GM12874 (cell line): ENCODE measurements around the gene ZBTB7A.

Source experiments
- TF ChIP-seq, protein P1 (sequence below): IDR thresholded peaks from 2 replicates; pipeline ENCODE4 v1.5.1; 2011; ENCODE audit warnings: low read depth, mild to moderate bottlenecking, control low read depth, low read length, moderate library complexity; ENCODE audit not compliant: insufficient read depth

The ZBTB7A gene

DNA sequence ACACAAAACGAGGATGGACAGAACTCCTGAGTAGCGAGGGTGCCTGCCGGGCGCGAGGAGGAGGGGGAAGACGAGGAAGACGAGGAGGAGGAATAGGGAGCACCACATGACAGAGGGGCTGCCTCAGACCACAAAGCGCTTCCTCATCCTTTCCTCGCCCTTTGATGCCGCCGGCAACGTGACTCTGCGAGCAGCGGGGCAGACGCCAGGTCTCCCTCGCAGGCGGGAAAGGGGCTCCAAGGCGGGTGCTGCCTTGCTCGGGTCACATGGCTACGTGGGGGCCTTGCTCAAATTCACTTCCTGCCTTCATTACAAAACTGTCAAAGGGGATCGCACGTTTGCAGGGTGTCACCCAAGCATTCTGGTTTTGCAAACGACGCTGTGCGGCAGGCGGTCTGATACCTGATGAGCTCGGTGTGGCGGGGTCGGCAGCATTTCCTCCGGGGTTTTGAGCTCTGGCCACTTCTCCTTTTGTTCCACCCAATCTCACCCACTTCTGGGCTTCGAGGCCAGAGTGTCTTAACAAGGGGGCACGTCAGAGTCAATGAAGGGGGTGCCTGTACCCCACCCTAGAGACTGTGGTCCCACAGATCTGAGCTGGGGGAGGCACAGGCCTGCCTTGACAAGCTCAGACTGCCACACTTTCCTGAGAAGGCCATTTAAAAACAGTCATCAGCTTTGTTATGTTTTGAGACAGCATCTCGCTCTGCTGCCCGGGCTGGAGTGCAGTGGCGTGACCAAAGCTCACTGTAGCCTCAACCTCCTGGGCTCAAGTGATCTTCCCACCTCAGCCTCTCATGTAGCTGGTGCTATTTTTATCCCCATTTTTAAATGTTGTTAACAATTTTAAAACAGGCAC, 42.3 kb upstream of the ZBTB7A start:
- TF ChIP-seq, protein P1, sequence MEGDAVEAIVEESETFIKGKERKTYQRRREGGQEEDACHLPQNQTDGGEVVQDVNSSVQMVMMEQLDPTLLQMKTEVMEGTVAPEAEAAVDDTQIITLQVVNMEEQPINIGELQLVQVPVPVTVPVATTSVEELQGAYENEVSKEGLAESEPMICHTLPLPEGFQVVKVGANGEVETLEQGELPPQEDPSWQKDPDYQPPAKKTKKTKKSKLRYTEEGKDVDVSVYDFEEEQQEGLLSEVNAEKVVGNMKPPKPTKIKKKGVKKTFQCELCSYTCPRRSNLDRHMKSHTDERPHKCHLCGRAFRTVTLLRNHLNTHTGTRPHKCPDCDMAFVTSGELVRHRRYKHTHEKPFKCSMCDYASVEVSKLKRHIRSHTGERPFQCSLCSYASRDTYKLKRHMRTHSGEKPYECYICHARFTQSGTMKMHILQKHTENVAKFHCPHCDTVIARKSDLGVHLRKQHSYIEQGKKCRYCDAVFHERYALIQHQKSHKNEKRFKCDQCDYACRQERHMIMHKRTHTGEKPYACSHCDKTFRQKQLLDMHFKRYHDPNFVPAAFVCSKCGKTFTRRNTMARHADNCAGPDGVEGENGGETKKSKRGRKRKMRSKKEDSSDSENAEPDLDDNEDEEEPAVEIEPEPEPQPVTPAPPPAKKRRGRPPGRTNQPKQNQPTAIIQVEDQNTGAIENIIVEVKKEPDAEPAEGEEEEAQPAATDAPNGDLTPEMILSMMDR, result no peak

DNA sequence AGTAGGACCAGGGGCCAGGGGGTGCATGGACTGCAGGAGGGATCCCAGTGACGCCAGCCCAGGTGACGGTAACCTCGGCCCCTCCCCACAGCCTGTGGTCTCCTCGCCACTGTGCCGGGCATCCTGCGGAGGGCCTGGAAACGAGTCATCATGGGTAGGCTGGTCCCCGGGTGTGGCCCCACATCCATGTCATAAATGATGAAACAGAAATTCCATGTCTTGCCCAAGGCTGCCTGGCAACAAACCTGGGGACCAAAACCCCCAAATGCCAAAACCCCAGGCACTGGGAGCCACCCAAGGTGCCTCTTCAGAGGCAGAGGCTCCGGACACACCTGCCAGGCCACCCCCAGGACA, 36.4 kb upstream of the ZBTB7A start:
- TF ChIP-seq, protein P1, result no peak

DNA sequence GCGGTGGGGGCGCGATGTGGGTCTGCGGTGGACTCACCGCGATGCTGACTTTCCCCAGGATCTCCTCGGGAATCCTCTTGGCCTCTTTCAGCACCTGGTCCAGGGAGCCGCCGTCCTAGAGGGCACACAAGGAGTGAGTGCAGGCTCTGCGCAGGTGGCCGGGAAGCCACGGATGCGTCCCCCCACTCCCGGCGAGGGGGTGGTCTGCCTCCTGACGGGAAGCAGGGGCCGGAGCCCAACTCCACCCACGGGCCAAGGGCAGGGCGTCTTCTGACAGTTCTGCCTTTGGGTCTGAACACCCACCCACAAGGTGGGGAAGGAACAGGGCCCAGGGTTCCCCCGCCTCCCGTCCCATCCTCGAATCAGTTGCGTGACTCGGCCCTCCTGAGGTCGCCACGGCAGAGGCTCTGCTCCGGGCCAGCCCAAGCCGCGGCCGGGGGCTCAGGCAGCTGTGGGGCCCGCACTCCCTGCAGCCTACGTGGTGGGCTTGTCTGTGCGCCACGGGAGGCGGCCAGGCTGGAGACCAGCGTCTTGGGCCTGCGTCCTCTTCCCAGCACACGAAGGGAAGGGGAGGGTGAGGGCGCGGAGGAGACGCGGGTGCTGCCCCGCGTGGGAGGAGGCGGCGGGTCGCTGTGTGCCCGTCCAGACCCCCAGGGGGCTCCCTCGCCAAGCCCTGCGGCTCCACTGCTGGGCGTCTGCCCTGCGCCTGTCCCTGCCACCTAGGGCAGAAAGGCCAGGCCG, 35.8 kb upstream of the ZBTB7A start:
- TF ChIP-seq, protein P1, result no peak

DNA sequence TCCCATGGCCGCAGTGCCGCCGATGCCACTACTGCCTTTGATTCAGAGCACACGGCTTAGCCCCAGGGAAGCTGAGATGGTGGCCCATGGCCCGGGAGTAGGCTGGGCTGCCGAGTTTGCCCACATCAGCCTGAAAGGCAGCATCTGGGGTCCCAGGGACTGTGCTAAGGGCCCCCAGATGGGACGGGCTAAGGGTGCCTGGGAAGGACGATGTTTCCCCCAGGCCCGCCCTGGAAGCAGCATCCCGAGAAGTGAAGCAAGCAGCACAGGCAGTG, 34.7 kb upstream of the ZBTB7A start:
- TF ChIP-seq, protein P1, result no peak

DNA sequence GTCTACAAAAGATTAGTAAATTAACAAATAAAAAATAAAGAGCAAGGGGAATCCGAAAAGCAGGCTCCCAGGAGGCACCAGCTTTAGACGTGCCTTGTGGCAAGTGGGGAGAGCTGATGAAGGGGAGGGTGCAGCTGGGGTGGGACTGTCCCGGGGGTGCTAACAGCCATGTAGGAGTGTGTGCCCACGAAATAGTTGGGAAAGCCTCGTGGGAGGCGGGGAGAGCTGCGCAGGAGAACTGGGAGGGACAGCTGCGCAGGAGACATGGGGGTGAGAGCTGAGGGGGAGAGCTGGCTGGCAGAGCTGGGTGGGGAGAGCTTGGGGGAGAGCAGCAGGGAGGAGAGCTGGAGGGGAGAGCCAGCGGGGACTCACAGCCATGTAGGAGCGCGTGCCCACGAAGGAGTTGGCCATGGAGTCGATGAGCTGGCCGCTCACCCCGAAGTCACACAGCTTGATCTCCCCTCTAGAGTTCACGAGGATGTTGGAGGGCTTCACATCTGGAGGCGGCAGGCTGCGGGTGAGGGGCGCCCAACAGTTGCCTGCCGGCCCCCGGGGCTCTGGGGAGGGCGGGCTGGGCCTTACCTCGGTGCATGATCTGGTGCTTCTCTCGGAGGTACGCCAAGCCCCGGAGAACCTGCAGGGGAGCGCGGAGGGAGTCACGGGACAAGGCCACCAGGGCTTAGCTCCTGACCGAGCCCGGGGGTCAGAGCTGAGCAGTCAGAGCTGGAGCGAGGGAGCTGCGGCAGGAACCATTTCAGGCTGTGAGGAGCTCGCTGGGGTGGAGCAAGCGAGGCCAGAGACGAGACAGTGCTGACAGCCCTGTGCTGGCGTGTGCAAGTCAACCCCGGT, 34.2 kb upstream of the ZBTB7A start:
- TF ChIP-seq, protein P1, result no peak

DNA sequence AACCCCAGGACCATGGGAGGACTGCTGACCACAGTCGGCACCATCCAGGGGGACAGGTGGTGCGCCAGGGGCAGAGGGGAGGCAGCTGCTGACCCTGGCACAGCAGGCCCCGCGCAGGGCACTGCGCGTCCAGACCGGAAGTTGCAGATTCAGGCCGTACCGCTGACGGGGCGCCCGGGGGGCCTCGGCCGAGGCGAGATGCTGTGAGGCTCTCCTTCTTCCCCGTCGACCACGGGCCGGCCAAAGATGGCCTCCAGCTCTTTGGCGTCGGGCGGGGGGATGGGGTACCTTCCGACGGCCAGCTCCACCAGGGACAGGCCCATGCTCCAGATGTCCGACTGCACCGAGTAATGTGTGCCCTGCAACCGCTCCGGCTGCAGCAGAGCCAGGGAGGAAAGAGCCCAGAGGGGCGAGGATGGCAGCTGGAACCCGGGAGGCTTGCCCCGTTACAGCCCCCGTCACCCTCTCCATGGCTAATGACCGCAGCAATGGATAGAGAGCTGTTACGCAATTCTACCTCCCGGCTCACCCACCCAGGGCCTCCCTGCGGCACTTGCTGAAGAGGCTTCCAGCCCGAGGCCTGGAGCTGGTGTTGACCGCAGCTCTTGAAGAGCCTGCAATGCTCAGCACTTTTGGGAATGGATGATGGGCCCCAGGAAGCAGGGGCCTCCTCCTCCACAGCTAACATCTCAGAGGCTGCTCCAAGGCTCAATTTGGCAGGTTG, 32.5 kb upstream of the ZBTB7A start:
- TF ChIP-seq, protein P1, result no peak
